ENCODE data around the gene IL6.

The IL6 gene

GRCh38 chr7:22726345-22726906, 574 bp upstream of the IL6 start:
- peak; percentile 35 for DNase-seq (ENCODE audit: low read depth)
- TF ChIP-seq CTCF (IDR thresholded peaks at IDR 0.05; ENCODE audit: control insufficient read depth, extremely low read depth, insufficient read depth) = peak; percentile 83
- no peak overlapping the region for H3K4me3 ChIP-seq (ENCODE audit: low read depth, low read length)

GRCh38 chr7:22727714-22728035, 675 bp downstream of the IL6 start:
- TF ChIP-seq CTCF (IDR thresholded peaks at IDR 0.05; ENCODE audit: control insufficient read depth, extremely low read depth, insufficient read depth) = no peak
- no peak overlapping the region for H3K4me3 ChIP-seq (ENCODE audit: low read depth, low read length)
- DNase-seq (ENCODE audit: low read depth) = no peak

GRCh38 chr7:22728401-22729029, 1.5 kb downstream of the IL6 start:
- H3K4me3 ChIP-seq (ENCODE audit: low read depth, low read length) = no peak overlapping the region

GRCh38 chr7:22729180-22729825, 2.3 kb downstream of the IL6 start:
- H3K4me3 ChIP-seq (ENCODE audit: low read depth, low read length) = no peak overlapping the region
- no peak for TF ChIP-seq CTCF (IDR thresholded peaks at IDR 0.05; ENCODE audit: control insufficient read depth, extremely low read depth, insufficient read depth)
- DNase-seq (ENCODE audit: low read depth) = no peak

More at GRCh38 chr7:22728401-22729029, 1.5 kb downstream of the IL6 start:
- TF ChIP-seq CTCF (IDR thresholded peaks at IDR 0.05; ENCODE audit: control insufficient read depth, extremely low read depth, insufficient read depth) = peak; percentile 65
- peak; percentile 23 for DNase-seq (ENCODE audit: low read depth)

- no peak for DNase-seq (ENCODE audit: low read depth)
- TF ChIP-seq CTCF (IDR thresholded peaks at IDR 0.05; ENCODE audit: control insufficient read depth, extremely low read depth, insufficient read depth) = no peak
- H3K4me3 ChIP-seq (ENCODE audit: low read depth, low read length) = no peak overlapping the region
Measured at GRCh38 chr7:22730066-22730710, 3.2 kb downstream of the IL6 start.

GRCh38 chr7:22730921-22731654, 4.1 kb downstream of the IL6 start:
- no peak overlapping the region for H3K4me3 ChIP-seq (ENCODE audit: low read depth, low read length)
- no peak for TF ChIP-seq CTCF (IDR thresholded peaks at IDR 0.05; ENCODE audit: control insufficient read depth, extremely low read depth, insufficient read depth)
- no peak for DNase-seq (ENCODE audit: low read depth)
